PC-9 (cell line): ENCODE data around the gene SLC12A9. TPM values are rescaled to one million over a fixed set of nuclear protein-coding genes. Genes with fewer than 3 reads are reported as not detected.

Source experiments
- BruUV-seq: library from RNA; stranded (reverse); fragments of 400-500 nt; replicated peaks from 2 replicates; lab custom pipeline; 2021; lab: Mats Ljungman, UMichigan
- CTCF ChIA-PET: fragments of 300-600 bp; sonication (Branson Sonifier 250); formaldehyde crosslinking; loops from one replicate; lab custom pipeline; 2022; ENCODE audit warnings: antibody characterized with exemption; lab: Charles Lee
- POLR2A ChIA-PET: fragments of 300-600 bp; sonication (Branson Sonifier 250); formaldehyde crosslinking; loops from one replicate; lab custom pipeline; 2022; ENCODE audit warnings: antibody characterized with exemption; ENCODE audit not compliant: unreplicated experiment; lab: Charles Lee
- DNase-seq, 2 experiments: peaks; one replicate each; pipeline versions ENCODE4 v3.0.0 to v3.0.0-alpha.2; 2015 to 2022; ENCODE audit warnings: mixed read lengths in 1 of 2
- H2AFZ ChIP-seq: fragments of 200-600 bp; sonication (generic); 2 replicates; pipeline ENCODE4 v1.8.1; 2017; ENCODE audit warnings: antibody characterized with exemption
- H3F3A ChIP-seq: fragments of 200-600 bp; sonication (generic); 2 replicates; pipeline ENCODE4 v1.8.1; 2017; ENCODE audit warnings: antibody characterized with exemption, mild to moderate bottlenecking, low read depth; ENCODE audit not compliant: insufficient read depth
- H3K27ac ChIP-seq: fragments of 200-600 bp; sonication (generic); 2 replicates; pipeline ENCODE4 v1.6.1; 2016; ENCODE audit warnings: mixed run types
- H3K27me3 ChIP-seq: fragments of 200-600 bp; sonication (generic); 2 replicates; pipeline ENCODE4 v1.6.1; 2016; ENCODE audit warnings: low read depth, mixed run types; ENCODE audit not compliant: insufficient read depth
- H3K36me3 ChIP-seq: fragments of 200-600 bp; sonication (generic); 2 replicates; pipeline ENCODE4 v1.6.1; 2016; ENCODE audit warnings: low read depth, mixed run types
- H3K4me1 ChIP-seq: fragments of 200-600 bp; sonication (generic); replicated peaks from 2 replicates; pipeline ENCODE4 v1.6.1; 2016; ENCODE audit warnings: mixed run types; ENCODE audit not compliant: insufficient read depth
- H3K4me2 ChIP-seq: fragments of 200-600 bp; sonication (generic); 2 replicates; pipeline ENCODE4 v1.6.1; 2017; ENCODE audit warnings: mixed run types
- H3K4me3 ChIP-seq: fragments of 200-600 bp; sonication (generic); 2 replicates; pipeline ENCODE4 v1.6.1; 2016; ENCODE audit warnings: mixed run types
- H3K79me2 ChIP-seq: fragments of 200-600 bp; sonication (generic); 2 replicates; pipeline ENCODE4 v1.6.1; 2017; ENCODE audit warnings: low read depth, mixed run types
- H3K9me2 ChIP-seq: fragments of 200-600 bp; sonication (generic); 2 replicates; pipeline ENCODE4 v1.8.1; 2017; ENCODE audit warnings: mild to moderate bottlenecking; ENCODE audit not compliant: insufficient read depth
- H3K9me3 ChIP-seq: fragments of 200-600 bp; sonication (generic); 2 replicates; pipeline ENCODE4 v1.8.1; 2016; ENCODE audit warnings: low read depth; ENCODE audit not compliant: insufficient read depth
- H4K20me1 ChIP-seq: fragments of 200-600 bp; sonication (generic); 2 replicates; pipeline ENCODE4 v1.8.1; 2017; ENCODE audit not compliant: insufficient read depth
- EZH2 ChIP-seq: fragments of 200-600 bp; sonication (generic); IDR thresholded peaks from 2 replicates; pipeline ENCODE4 v1.8.0; 2017; ENCODE audit warnings: antibody characterized with exemption, low read depth
- intact Hi-C: fragments of 100-400 bp; cut with micrococcal nuclease; formaldehyde crosslinking; loops from one replicate; pipeline ENCODE4 v1.10.0; 2022; ENCODE audit not compliant: unreplicated experiment
- microRNA-seq: library from miRNA; unstranded; fragments of <30 nt; microRNA quantifications from one replicate; pipeline ENCODE4 v1.2.0, GENCODE V29; 2021; ENCODE audit warnings: borderline number of aligned reads, borderline replicate concordance
- total RNA-seq: library from RNA; stranded (reverse); gene quantifications from 2 replicates; pipeline ENCODE4 v1.2.3, GENCODE V29; 2021
- TF ChIP-seq, protein P1 (sequence below): fragments of 200-600 bp; sonication (generic); conservative IDR thresholded peaks from 2 replicates; pipeline ENCODE4 v1.6.1; 2017; ENCODE audit warnings: mixed run types, antibody characterized with exemption, mild to moderate bottlenecking, moderate library complexity

SLC12A9 gene
- total RNA-seq, 1 experiment from 2014 or later, result 36.7 TPM

DNA sequence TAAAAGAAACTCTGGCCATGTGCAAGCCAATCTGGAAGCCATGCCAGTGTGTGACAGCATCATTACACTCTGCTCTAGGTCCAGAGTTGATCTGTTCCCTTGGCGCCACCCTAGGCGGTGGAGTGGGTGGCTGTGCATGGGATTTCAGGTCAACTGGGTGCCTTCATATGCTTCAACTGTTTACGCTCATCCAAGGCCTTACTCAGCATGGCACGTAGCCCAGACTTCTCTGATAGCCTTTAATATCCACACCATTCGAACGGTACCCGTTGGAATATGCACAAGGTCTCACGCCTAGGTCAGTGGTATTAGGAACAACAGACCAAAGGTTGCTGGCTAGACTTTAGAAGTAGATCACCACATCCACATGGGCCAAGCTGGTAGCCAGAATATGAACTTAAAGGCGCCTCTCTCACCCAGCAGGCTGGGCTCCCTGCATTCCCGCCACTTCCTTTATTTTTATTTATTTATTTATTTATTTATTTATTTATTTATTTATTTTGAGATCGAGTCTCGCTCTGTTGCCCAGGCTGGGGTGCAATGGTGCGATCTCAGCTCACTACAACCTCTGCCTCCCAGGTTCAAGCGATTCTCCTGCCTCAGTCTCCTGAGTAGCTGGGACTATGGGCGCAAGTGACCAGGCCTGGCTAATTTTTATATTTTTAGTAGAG lies 61.8 kb downstream of the SLC12A9 start:
- Histone ChIP-seq H3K9me3 (no peaks in the 10 kb centered on the region), H4K20me1 (no peaks in the 10 kb centered on the region), H3K36me3 (no peaks in the 10 kb centered on the region), H3K4me2 (no peak overlapping the region), H3K27me3 (no peaks in the 10 kb centered on the region), H3K27ac (no peak overlapping the region), H3K79me2 (no peaks in the 10 kb centered on the region), H3K4me3 (no peak overlapping the region), H2AFZ (no peak overlapping the region), H3F3A (no peaks in the 10 kb centered on the region), H3K4me1 (no peaks in the 10 kb centered on the region), H3K9me2 (no peaks in the 10 kb centered on the region)
- ChIA-PET POLR2A (no interaction called here), CTCF (no interaction called here)
- BruUV-seq, result no TSS peak
- TF ChIP-seq, protein P1, sequence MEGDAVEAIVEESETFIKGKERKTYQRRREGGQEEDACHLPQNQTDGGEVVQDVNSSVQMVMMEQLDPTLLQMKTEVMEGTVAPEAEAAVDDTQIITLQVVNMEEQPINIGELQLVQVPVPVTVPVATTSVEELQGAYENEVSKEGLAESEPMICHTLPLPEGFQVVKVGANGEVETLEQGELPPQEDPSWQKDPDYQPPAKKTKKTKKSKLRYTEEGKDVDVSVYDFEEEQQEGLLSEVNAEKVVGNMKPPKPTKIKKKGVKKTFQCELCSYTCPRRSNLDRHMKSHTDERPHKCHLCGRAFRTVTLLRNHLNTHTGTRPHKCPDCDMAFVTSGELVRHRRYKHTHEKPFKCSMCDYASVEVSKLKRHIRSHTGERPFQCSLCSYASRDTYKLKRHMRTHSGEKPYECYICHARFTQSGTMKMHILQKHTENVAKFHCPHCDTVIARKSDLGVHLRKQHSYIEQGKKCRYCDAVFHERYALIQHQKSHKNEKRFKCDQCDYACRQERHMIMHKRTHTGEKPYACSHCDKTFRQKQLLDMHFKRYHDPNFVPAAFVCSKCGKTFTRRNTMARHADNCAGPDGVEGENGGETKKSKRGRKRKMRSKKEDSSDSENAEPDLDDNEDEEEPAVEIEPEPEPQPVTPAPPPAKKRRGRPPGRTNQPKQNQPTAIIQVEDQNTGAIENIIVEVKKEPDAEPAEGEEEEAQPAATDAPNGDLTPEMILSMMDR, result no peak
- TF ChIP-seq EZH2, result no peak
- intact Hi-C loops, result no loop called here
- DNase-seq, result no peak

DNA sequence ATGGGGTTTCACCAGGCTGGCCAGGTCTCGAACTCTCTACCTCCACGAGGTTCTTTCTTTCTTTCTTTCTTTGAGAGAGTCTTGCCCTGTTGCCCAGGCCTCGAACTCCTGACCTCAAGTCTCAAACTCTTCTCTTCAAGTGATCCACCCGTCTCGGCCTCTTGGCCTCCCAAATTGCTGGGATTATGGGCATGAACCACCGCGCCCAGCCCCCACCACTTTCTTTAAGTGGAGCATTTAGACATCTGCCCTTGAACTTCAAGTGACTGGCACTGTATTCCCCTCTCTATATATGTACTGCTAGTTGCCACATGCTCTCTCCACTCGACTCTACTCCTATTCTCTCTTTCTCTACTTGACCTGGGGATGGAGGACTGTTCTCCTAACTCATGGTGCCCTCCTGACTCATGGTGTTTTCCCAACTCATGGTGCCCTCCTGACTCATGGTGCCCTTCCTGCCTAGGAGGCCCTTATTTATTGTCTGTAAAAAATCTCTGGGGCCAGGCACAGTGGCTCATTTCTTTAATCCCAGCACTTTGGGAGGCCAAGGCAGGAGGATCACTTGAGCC lies 62.5 kb downstream of the SLC12A9 start:
- ChIA-PET POLR2A (no interaction called here), CTCF (no interaction called here)
- Histone ChIP-seq H3K9me2 (no peaks in the 10 kb centered on the region), H3K9me3 (no peaks in the 10 kb centered on the region), H4K20me1 (no peaks in the 10 kb centered on the region), H3K4me2 (no peak overlapping the region), H3K27ac (no peak overlapping the region), H3F3A (no peaks in the 10 kb centered on the region), H3K79me2 (no peaks in the 10 kb centered on the region), H3K27me3 (no peaks in the 10 kb centered on the region), H3K4me3 (no peak overlapping the region), H3K36me3 (no peaks in the 10 kb centered on the region), H2AFZ (no peak overlapping the region), H3K4me1 (no peaks in the 10 kb centered on the region)
- intact Hi-C loops, result no loop called here
- TF ChIP-seq, protein P1, result no peak
- TF ChIP-seq EZH2, result no peak
- no TSS peak for BruUV-seq
- no peak for DNase-seq

Small RNAs within 50 kb of the gene (microRNA-seq; reads per million reads assigned to microRNA genes)
- not detected for gene MIR6875

Other genes starting within 250 kb of the SLC12A9 start
- 38.1 and 38.8 TPM in 2 replicates for gene MOSPD3, start 240.2 kb upstream of the SLC12A9 start, total RNA-seq
- 4.8 and 6.2 TPM in 2 replicates for gene TFR2, start 211.2 kb upstream of the SLC12A9 start, total RNA-seq
- not detected in 2 replicates for gene ACTL6B, start 196.3 kb upstream of the SLC12A9 start, total RNA-seq
- 299 and 326 TPM in 2 replicates for gene GNB2, start 179.0 kb upstream of the SLC12A9 start, total RNA-seq
- gene GIGYF1, start 158.5 kb upstream of the SLC12A9 start, total RNA-seq, result 55.1 and 64.2 TPM in 2 replicates
- gene POP7, start 146.6 kb upstream of the SLC12A9 start, total RNA-seq, result 59.4 and 62.7 TPM in 2 replicates
- gene EPO, start 132.2 kb upstream of the SLC12A9 start, total RNA-seq, result 0.30 and 0.44 TPM in 2 replicates
- not detected in 2 replicates for gene ZAN, start 119.1 kb upstream of the SLC12A9 start, total RNA-seq
- gene EPHB4, start 25.2 kb upstream of the SLC12A9 start, total RNA-seq, result 79.4 and 94.6 TPM in 2 replicates
- gene TRIP6, start 14.7 kb downstream of the SLC12A9 start, total RNA-seq, result 89.3 and 91.4 TPM in 2 replicates
- gene SRRT, start 22.4 kb downstream of the SLC12A9 start, total RNA-seq, result 116 and 144 TPM in 2 replicates
- gene UFSP1, start 37.0 kb downstream of the SLC12A9 start, total RNA-seq, result 2.7 and 2.8 TPM in 2 replicates
- gene ACHE, start 43.2 kb downstream of the SLC12A9 start, total RNA-seq, result 0.28 and 0.35 TPM in 2 replicates
- gene MUC3A, start 96.8 kb downstream of the SLC12A9 start, total RNA-seq, result 0.90 and 1.1 TPM in 2 replicates
- gene MUC12, start 116.9 kb downstream of the SLC12A9 start, total RNA-seq, result 1.4 and 3.8 TPM in 2 replicates
- not detected in 2 replicates for gene MUC17, start 167.4 kb downstream of the SLC12A9 start, total RNA-seq
- 72.3 and 81.6 TPM in 2 replicates for gene TRIM56, start 232.8 kb downstream of the SLC12A9 start, total RNA-seq